ENCODE measurements around the gene DPH1. TPM values are rescaled to one million over a fixed set of nuclear protein-coding genes. Genes with fewer than 3 reads are reported as not detected.
A peak's percentile ranks its signal among the peaks of the same experiment; 100 is the strongest.

Gene DPH1
- polyA plus RNA-seq, 1 experiment: 54.6 TPM

DNA sequence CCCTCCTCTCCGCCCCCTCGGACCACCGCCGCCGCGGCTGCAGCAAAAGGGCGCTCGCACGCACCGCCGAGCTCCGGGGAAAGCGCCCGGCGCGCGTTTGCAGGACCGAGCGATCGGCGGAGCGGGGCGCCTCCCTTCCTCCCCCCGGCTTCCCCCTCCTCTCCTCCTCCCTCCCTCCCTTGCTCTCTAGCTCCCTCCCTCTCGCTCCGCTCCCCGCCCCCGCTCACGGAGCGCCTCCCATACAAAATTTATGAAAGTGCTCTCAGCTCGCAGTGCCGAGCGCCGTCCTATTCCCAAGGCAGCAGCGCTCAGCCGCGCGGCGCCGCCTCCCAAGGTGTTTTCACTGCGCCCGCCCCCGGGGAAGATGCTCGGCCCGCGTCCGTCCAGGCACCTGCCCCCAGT lies 4.7 kb upstream of the DPH1 start, which contains the start of gene RTN4RL1:
TSS of gene RTN4RL1 (minus strand) at position 115 of the 402 bp plus-strand sequence. CDS start 469 bp downstream, outside the sequence.
- POLR2A ChIA-PET: no interaction called here
- no peak for DNase-seq (ENCODE audit: low read depth)
- Histone ChIP-seq H3K36me3 (ENCODE audit: control insufficient read depth, insufficient read depth, low read length) (no peaks in the 10 kb centered on the region), H3K27me3 (ENCODE audit: control insufficient read depth, insufficient read depth, low read length) (peaks cover 16% of the 10 kb centered on the region), H3K4me3 (ENCODE audit: low read depth, low read length) (peak within 1 kb of the TSS; percentile 40)
- TF ChIP-seq, protein P1, sequence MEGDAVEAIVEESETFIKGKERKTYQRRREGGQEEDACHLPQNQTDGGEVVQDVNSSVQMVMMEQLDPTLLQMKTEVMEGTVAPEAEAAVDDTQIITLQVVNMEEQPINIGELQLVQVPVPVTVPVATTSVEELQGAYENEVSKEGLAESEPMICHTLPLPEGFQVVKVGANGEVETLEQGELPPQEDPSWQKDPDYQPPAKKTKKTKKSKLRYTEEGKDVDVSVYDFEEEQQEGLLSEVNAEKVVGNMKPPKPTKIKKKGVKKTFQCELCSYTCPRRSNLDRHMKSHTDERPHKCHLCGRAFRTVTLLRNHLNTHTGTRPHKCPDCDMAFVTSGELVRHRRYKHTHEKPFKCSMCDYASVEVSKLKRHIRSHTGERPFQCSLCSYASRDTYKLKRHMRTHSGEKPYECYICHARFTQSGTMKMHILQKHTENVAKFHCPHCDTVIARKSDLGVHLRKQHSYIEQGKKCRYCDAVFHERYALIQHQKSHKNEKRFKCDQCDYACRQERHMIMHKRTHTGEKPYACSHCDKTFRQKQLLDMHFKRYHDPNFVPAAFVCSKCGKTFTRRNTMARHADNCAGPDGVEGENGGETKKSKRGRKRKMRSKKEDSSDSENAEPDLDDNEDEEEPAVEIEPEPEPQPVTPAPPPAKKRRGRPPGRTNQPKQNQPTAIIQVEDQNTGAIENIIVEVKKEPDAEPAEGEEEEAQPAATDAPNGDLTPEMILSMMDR (IDR thresholded peaks at IDR 0.05; ENCODE audit: insufficient read depth, low read depth, low read length): no peak; the same call in 1 of the 2 replicates
- CTCF ChIA-PET: interaction anchor here (0.9 to 4.8 kb wide), 21 partner anchors 11 to 304 kb away, joined by 3 to 123 read pairs (median 6); partner anchors contain the start of genes HIC1 and OVCA2

- peak overlapping the region; percentile 40 for H3K4me3 ChIP-seq (ENCODE audit: low read depth, low read length)
- ChIA-PET POLR2A (no interaction called here), CTCF (interaction anchor here (0.8 to 4.8 kb wide), 25 partner anchors 9 to 305 kb away, joined by 3 to 123 read pairs (median 5); partner anchors contain the start of genes HIC1 and OVCA2)
- peaks cover 14% of the 10 kb centered on the region for H3K27me3 ChIP-seq (ENCODE audit: control insufficient read depth, insufficient read depth, low read length)
- no peak for DNase-seq (ENCODE audit: low read depth)
- no peaks in the 10 kb centered on the region for H3K36me3 ChIP-seq (ENCODE audit: control insufficient read depth, insufficient read depth, low read length)
- TF ChIP-seq, protein P1 (IDR thresholded peaks at IDR 0.05; ENCODE audit: insufficient read depth, low read depth, low read length): peak; percentile 88
Observed at GRCh38 chr17:2025622-2026309, 4.2 kb upstream of the DPH1 start.

DNA sequence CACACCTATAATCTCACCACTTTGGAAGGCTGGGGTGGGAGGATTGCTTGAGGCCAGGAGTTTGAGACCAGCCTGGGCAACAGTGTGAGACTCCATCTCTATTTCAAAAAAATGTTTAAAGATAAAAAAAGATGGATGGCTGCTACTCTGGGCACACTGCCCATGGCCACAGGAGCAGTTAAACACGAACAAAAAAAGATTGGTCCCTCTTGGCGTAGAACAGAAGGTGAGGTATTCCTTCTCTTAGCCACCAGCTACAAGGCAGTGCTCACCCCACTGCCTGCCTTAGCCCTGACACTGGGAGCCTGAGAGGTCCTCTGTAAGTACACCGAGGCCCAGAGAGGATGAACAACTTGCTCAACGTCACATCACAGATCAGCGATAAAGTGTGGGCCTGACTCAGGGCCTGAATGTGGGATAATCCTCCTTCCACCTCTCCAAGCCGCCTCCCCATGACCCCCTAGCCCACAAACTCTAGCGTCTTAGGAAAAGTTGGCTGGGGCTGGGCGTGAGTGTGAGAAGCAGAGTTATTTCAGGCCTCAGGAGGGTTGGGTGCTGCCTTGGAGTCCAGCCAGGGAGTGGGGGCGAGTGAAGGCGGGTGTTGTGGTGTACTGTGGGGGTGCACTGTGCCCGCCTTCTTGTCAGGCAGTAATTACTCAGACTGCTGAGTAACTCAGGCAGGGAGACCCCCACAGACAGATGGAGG lies 2.3 kb upstream of the DPH1 start:
- ChIA-PET POLR2A (no interaction called here), CTCF (interaction anchor here (0.6 to 5.0 kb wide), 9 partner anchors 9 to 217 kb away, joined by 3 to 123 read pairs (median 5); partner anchors contain the start of gene HIC1)
- H3K36me3 ChIP-seq (ENCODE audit: control insufficient read depth, insufficient read depth, low read length): no peaks in the 10 kb centered on the region

DNA sequence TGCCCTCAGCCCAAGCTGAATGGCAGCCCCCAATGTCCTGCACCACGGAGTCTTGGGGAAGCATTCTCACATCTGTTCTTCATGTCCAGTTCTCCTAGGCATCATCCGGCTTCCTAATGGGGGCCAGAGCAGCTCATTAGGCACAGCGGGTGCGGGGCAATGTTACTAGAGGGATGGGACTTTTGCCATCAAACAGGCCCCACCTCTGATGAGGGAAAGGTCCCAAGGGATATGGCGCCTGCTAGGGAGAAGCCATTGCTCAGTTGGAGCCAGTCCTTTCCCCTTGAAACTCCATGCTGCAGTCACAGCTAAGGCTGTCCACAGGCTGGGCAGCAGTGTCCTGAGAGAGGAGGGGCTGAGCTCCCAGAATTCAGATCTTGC lies 1.7 kb upstream of the DPH1 start:
- Histone ChIP-seq H3K36me3 (ENCODE audit: control insufficient read depth, insufficient read depth, low read length) (no peaks in the 10 kb centered on the region), H3K4me3 (ENCODE audit: low read depth, low read length) (no peak overlapping the region), H3K27me3 (ENCODE audit: control insufficient read depth, insufficient read depth, low read length) (peaks cover 6% of the 10 kb centered on the region)
- ChIA-PET CTCF (interaction anchor here (0.6 to 5.0 kb wide), 7 partner anchors 8 to 245 kb away, joined by 3 to 40 read pairs (median 3); partner anchors contain the start of gene HIC1), POLR2A (interaction anchor here (0.6 kb wide), 1 partner anchor 203 kb away, joined by 9 read pairs; no protein-coding TSS in a partner anchor)
- TF ChIP-seq, protein P1 (IDR thresholded peaks at IDR 0.05; ENCODE audit: insufficient read depth, low read depth, low read length): no peak
- DNase-seq (ENCODE audit: low read depth): no peak

More for the DNA sequence above, 2.3 kb upstream of the DPH1 start:
- no peak for DNase-seq (ENCODE audit: low read depth)
- H3K27me3 ChIP-seq (ENCODE audit: control insufficient read depth, insufficient read depth, low read length): peaks cover 10% of the 10 kb centered on the region
- TF ChIP-seq, protein P1 (IDR thresholded peaks at IDR 0.05; ENCODE audit: insufficient read depth, low read depth, low read length): no peak
- H3K4me3 ChIP-seq (ENCODE audit: low read depth, low read length): no peak overlapping the region

DNA sequence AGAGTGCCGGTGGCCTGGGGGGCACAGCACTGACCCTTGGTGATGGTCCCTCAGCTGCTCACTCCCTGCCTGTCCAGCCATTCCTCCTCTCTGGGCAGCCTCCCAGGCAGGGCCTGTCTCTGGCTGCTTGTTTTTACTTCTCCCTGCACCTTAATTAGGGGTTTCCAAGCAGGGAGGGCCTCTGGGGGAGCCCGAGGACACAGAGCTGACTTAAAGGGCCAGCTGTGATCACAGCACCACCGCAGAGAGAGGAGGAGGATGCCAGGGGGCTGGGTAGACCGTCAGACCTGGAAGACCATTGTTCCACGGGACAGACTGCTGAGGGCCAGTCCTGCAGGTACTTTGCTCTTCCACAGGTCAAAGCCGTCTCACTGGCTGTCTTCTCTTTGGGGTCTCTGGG lies 1.2 kb upstream of the DPH1 start:
- TF ChIP-seq, protein P1 (IDR thresholded peaks at IDR 0.05; ENCODE audit: insufficient read depth, low read depth, low read length): no peak
- ChIA-PET CTCF (interaction anchor here (0.6 to 5.0 kb wide), 7 partner anchors 8 to 246 kb away, joined by 3 to 40 read pairs (median 3); partner anchors contain the start of gene HIC1), POLR2A (interaction anchor here (0.6 kb wide), 1 partner anchor 203 kb away, joined by 9 read pairs; no protein-coding TSS in a partner anchor)
- DNase-seq (ENCODE audit: low read depth): no peak
- H3K4me3 ChIP-seq (ENCODE audit: low read depth, low read length): no peak overlapping the region
- H3K27me3 ChIP-seq (ENCODE audit: control insufficient read depth, insufficient read depth, low read length): peaks cover 6% of the 10 kb centered on the region
- H3K36me3 ChIP-seq (ENCODE audit: control insufficient read depth, insufficient read depth, low read length): peaks cover 3% of the 10 kb centered on the region; the same call in 1 of the 2 replicates
